ENCODE data around the gene RHCG.

DNA sequence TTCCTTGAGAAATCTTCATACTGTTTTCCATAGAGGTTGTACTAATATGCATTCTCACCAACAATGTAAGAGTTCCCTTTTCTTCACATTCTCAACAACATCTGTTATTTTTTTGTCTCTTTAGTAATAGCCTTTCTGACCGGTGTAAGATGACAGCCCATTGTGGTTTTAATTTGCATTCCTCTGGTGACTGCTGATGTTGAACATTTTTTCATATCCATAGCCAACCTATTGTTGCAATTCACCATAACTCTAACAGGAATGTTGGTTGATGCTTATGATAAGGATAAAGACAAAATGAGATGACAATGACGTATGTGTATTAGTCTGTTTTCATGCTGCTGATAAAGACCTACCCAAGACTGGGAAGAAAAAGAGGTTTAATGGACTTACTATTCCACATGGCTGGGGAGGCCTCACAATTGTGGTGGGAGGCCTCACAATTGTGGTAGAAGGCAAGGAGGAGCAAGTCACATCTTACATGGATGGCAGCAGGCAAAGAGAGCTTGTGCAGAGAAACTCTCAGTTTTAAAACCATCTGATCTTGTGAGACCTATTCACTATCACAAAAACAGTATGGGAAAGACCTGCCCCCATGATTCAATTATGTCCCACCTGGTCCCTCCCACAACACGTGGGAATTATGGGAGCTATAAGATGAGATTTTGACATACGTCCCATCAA lies 37.6 kb upstream of the RHCG start:
- TF ChIP-seq, protein P1, sequence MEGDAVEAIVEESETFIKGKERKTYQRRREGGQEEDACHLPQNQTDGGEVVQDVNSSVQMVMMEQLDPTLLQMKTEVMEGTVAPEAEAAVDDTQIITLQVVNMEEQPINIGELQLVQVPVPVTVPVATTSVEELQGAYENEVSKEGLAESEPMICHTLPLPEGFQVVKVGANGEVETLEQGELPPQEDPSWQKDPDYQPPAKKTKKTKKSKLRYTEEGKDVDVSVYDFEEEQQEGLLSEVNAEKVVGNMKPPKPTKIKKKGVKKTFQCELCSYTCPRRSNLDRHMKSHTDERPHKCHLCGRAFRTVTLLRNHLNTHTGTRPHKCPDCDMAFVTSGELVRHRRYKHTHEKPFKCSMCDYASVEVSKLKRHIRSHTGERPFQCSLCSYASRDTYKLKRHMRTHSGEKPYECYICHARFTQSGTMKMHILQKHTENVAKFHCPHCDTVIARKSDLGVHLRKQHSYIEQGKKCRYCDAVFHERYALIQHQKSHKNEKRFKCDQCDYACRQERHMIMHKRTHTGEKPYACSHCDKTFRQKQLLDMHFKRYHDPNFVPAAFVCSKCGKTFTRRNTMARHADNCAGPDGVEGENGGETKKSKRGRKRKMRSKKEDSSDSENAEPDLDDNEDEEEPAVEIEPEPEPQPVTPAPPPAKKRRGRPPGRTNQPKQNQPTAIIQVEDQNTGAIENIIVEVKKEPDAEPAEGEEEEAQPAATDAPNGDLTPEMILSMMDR (IDR thresholded peaks at IDR 0.05): no peak
- TF ChIP-seq POLR2AphosphoS5 (IDR thresholded peaks at IDR 0.05; ENCODE audit: low read depth, low read length) (no peak), TCF7L2 (IDR thresholded peaks at IDR 0.05; ENCODE audit: low read depth, low read length) (no peak)
- TF ChIP-seq, protein P2, sequence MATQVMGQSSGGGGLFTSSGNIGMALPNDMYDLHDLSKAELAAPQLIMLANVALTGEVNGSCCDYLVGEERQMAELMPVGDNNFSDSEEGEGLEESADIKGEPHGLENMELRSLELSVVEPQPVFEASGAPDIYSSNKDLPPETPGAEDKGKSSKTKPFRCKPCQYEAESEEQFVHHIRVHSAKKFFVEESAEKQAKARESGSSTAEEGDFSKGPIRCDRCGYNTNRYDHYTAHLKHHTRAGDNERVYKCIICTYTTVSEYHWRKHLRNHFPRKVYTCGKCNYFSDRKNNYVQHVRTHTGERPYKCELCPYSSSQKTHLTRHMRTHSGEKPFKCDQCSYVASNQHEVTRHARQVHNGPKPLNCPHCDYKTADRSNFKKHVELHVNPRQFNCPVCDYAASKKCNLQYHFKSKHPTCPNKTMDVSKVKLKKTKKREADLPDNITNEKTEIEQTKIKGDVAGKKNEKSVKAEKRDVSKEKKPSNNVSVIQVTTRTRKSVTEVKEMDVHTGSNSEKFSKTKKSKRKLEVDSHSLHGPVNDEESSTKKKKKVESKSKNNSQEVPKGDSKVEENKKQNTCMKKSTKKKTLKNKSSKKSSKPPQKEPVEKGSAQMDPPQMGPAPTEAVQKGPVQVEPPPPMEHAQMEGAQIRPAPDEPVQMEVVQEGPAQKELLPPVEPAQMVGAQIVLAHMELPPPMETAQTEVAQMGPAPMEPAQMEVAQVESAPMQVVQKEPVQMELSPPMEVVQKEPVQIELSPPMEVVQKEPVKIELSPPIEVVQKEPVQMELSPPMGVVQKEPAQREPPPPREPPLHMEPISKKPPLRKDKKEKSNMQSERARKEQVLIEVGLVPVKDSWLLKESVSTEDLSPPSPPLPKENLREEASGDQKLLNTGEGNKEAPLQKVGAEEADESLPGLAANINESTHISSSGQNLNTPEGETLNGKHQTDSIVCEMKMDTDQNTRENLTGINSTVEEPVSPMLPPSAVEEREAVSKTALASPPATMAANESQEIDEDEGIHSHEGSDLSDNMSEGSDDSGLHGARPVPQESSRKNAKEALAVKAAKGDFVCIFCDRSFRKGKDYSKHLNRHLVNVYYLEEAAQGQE (IDR thresholded peaks at IDR 0.05; ENCODE audit: insufficient read depth in 1 of 2, low read depth in 2 of 2, low read length in 1 of 2): no peak
